Suppressor macrophage (primary cell): ENCODE results near the gene RAET1E.
"Not testable (repeated sequence)": the region's sequence is repeated elsewhere in the genome, so short reads cannot be mapped to it uniquely, and the experiment has no call there.

ENCODE experiments used
- DNase-seq, 4 experiments: peaks; one replicate each; pipeline ENCODE4 v3.0.0-alpha.2; 2020 to 2022
- total RNA-seq, 17 experiments: gene quantifications; one replicate each; lab custom pipeline; 2026; ENCODE audit warnings: mixed read lengths in 6 of 17, inconsistent platforms in 3 of 17; lab: John Stamatoyannopoulos, UW

The RAET1E gene
- total RNA-seq, result 0 to 2.3 (median 0) reads per million in 17 experiments

DNA sequence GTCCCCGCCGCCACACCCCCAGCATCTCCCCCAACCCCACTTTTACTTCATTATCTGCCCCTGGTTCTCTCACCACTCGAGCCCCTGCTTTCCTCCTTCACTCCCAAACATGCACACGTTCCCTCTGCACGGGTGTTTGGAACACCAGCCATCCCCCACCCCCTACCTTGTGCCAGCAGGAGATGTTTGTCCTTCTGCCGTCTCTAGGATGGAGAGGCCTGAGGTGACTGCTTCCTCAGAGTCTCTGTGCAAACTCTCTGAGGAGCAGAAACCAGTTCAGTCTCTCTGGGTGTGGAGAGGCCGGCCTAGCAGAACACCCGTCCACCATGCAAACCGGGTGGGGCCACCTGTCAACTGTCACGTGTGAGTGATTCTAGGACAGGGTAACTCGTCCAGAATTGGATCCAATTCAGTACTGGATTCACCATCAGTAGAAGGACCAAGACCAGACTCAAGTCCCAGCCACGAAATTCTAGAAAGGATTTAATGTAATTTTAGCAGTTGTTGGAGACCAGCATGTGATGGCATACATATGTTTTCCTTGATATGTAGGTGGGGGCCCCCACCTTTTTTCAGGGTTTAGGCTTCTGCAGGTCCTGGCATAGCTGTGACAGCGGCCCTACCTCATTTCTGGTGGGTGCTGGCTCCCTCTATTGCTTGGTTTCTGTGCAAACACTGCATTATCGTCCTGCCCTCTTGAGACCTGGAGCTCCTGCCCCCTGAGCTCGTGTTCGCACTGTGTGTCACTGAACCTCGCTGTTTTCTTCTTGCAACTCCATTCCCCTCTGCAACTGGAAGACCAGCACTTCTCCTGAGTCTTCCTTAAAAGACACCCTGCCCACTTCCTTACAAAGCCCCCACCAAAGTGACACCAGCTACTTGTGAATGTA lies at the start of gene RAET1E:
TSS of gene RAET1E (minus strand) at position 259 of the 890 bp plus-strand sequence. CDS start 7,212 bp downstream, outside the sequence.
- no peak for DNase-seq

GRCh38 chr6:149947533-149947932 lies 49.6 kb upstream of the RAET1E start:
- DNase-seq, result not testable (repeated sequence)

DNA sequence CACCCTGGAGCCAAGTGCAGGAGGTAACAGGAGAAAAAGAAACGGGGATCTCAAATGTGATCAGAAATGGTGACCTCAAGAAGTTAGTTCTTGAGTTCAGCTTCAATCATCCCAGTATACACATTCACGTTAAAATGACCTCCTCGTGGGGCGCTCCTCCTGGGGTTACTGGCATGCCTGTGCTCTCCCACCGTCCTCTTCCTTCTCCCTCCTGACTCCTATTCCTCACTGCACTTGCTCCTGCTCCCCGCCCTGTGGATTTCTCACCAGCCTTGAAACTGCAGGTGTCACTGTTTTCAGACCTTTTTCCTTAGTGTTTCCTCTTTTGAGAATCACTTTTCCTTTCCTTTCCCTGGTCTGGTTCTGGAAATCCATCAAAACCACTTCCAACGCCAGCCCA lies 48.7 kb upstream of the RAET1E start:
- not testable (repeated sequence) for DNase-seq

- not testable (repeated sequence) for DNase-seq
These were observed 47.4 kb upstream of the RAET1E start for GRCh38 chr6:149945276-149945675.

- not testable (repeated sequence) for DNase-seq
These were observed 45.4 kb upstream of the RAET1E start for GRCh38 chr6:149943321-149943720.

DNA sequence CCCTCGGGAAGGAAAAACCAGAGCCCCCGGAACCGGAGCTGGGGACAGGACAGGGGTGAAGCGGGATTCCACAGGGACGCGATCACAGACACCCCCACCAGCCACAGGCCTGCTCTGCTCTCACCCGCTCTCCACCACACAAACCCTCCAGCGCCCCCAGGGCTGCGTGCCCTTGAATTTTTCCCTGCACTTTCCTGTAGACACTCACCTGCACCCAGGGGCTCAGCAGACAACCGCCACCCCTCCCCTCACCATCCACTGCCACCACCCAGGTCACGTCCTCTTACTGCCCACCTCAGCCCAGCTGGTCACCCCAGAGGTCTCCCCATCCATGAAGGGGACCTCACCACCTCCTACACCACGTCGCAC lies 44.5 kb upstream of the RAET1E start:
- DNase-seq, result no peak

- peak; percentile 87 to 93 (median 91) for DNase-seq
These were observed 43.9 kb upstream of the RAET1E start, which contains the start of gene ULBP2 for GRCh38 chr6:149941583-149942460. TSS of gene ULBP2 (plus strand) at chr6:149942014. CDS start at chr6:149942073, 59 bp downstream.

GRCh38 chr6:149940672-149940982 lies 42.7 kb upstream of the RAET1E start:
- DNase-seq, result no peak

DNA sequence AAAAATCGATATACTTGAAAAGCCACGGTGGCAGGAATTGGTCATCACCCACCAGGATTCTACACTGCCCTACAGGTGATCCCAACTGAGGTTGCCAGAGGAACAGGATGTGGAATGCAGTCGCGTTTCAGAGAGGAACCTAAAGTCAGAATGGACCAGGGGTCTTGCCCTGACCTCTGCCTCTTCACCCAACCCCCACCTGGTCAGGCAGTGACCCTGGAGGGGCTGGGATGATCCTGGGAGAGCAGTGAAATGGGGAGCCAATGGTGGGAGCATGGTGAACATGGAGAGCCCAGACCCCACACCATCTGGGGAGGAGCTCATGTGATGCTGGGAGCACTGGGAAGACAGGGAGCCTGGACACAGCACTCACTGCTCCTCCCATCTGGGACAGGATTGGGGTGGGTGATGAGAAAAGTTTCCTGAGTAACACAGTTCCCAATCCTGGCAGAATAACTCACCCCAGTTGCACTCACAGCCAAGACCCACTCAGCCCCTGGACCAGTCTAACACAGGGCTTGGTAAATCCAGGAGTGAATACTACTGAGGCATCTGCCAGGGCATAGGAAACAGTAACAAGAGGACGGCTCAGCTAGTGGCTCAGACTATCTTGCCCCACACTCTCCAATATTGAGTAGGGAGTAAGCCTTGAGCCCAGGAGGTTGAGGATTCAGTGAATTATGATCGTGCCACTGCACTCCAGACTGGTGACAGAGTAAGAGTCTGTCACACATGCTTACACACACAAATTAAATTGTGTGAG lies 42.2 kb upstream of the RAET1E start:
- no peak for DNase-seq

- DNase-seq, result no peak
These were observed 41.4 kb upstream of the RAET1E start for GRCh38 chr6:149939356-149939648.

DNA sequence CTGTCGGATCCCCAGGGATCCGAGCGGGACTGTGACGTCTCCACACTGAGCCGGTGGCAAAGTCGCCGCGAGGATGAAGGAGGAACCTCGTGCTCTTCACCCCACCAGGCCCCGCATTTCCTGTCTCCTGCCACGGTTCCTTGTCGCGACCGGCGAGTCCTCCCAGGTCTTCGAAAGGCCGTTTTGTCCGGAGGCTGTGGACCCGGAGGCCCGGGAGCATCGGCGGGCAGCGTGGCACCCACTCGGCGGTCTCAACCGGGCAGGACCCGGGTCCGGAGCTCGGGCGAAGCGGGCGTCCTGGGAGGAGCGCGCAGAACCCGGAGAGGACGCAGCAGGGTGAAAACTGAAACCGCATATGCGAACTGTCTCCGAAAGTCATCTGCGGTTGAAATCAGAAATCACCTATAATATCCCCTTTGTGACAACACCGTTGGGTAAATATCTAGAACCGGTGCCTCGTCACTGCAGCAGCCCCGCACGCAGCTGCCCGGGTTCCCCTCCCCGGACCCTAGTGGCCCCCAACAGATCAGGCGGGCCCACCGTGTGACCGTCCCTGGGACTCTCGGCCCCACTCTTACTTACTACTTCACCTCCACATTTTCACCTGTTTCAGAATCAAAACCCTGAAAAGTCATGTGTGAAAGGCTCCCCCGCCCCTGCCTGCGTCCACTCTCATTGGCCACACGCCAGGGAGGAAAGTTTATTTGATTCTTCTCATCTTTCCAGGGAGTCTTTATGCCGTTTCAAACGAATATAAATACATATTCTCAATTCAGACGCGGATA lies 40.9 kb upstream of the RAET1E start:
- DNase-seq, result peak in 2 of 4 experiments; percentile 22 to 32

DNA sequence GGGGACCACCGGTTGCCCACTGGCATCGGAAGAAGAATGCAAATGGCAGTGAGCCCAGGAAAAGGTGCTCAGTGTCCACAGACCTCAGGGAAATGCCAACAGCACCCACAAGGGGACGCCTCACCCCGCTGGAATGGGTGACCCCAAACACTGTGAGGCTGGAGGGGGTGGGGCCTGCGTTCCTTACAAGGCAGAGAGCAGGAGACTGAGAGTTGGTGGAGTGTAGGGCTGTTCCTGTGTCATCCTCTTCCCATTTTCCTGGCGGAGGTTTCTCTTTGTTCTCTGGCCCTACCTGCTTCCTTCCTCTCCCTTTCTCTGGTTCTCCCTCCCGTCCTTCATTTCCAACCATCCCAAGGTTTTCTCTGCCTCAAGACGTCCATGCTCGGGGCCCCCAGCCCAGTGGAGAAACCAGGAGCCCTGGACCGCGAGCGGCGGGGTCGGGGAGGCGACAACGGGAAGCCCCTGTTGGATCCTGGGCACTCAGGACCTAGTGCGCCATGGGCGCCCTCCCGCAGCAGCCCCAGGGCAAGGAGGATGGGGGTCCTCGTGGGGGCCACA lies 40.2 kb upstream of the RAET1E start:
- not testable (repeated sequence) for DNase-seq

GRCh38 chr6:149936743-149937142 lies 38.8 kb upstream of the RAET1E start:
- DNase-seq, result no peak

DNA sequence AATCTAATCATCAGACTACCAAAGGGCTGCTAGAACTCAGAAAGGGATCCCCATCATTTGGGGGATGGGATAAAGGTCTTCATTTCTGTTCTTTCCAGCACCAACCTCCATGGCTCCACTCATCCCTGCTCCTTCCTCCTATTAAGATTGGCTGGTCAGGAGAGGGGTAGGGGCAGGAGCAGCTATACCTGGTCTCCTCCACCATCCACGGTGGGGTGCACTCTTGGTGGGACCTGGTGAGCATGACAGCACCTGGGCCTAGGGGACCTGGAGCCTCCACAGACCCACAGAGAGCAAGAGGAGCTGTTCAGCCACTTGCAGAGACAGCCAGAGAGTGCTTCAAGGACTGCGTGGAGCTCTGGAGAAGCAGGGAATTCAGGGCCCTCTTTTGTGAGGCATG lies 37.8 kb upstream of the RAET1E start:
- no peak for DNase-seq

GRCh38 chr6:149935246-149935645 lies 37.3 kb upstream of the RAET1E start:
- DNase-seq, result no peak

GRCh38 chr6:149934249-149935156 lies 36.6 kb upstream of the RAET1E start:
- DNase-seq, result peak; percentile 76 to 90 (median 84)

DNA sequence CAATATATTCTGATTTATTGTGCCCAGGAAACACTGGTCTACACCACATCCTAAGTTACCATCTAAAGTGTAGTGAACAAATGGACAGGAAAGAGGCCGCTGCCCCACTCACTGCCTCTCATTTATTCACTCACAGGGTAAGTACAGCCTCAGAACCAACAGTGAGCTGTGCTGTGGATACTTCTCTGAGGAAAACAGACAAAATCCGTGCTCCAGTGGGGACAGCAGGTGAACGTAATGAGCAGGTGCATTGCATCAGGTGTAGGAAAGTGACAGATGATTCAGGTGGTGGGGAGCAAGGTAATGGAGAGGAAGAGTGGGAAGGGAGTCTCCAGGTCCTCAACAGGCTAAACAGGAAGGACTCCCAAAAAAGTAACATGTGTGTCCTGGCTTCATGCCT lies 35.5 kb upstream of the RAET1E start:
- DNase-seq, result no peak

GRCh38 chr6:149933036-149933435 lies 35.1 kb upstream of the RAET1E start:
- DNase-seq, result no peak

- DNase-seq, result no peak
These were observed 33.6 kb upstream of the RAET1E start for GRCh38 chr6:149931501-149931900.

DNA sequence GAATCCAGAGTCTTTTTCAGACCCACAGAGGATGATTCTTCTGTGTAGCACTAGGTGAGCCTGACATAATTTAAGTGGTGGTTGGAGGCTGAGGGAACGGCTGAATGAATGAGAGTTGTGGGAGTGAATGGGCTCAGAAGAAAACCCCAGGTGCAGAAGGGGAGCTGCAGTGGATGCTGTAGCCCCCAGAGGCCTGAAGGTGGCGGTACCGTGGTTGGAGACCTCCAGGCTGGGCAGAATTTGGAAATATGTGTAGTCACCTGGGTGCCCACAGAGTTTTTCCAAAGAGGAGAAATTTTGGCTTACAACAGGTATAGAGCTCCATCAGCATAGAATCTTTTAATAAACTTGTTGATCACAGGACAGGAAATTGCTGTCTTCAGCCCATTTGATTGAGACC lies 31.5 kb upstream of the RAET1E start:
- DNase-seq, result no peak

DNA sequence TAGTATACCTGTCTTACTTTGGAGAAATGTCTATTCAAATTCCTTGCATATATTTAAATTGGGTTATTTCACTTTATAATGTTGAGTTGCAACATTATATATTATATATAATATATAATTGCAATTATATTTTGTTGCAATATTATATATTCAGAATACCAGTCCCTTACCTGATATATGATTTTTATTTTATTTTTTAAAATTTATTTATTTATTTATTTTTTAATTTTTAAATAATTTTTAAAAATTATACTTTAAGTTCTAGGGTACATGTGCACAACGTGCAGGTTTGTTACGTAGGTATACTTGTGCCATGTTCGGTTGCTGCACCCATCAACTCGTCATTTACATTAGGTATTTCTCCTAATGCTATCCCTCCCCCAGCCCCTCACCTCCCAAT lies 29.1 kb upstream of the RAET1E start:
- not testable (repeated sequence) for DNase-seq
